Measurements from ENCODE around the gene GPR137C.

GRCh38 chr14:52649511-52649910 is 96.9 kb downstream of the GPR137C start:
- TF ChIP-seq CTCF (IDR thresholded peaks at IDR 0.05) = no peak
- TF ChIP-seq POLR2A (IDR thresholded peaks at IDR 0.05) = no peak

Measured in vagina (tissue), 2 donors.